ENCODE results near the gene TNNT3. TPM values are rescaled to one million over a fixed set of nuclear protein-coding genes. Genes with fewer than 3 reads are reported as not detected.

TNNT3 gene
- total RNA-seq, 8 experiments from 2014 or later: 0.11 to 25.9 (median 3.6) TPM; not detected in 3

- no CpG with 5 or more reads among the region's 18 CpGs for WGBS, 10 experiments
- Histone ChIP-seq H3K4me1 (replicated peaks in 1 of 2) (no peaks in the 10 kb centered on the region), H3K4me3 (no peak overlapping the region), H3K27ac (no peak overlapping the region)
- in situ Hi-C loops (cut with MboI; ENCODE audit: low pct_unique_long_range_greater_than_20kb in 2 of 9, low sequenced_read_pairs in 9 of 9, unreplicated experiment in 9 of 9): no loop called here
- ATAC-seq (replicated peaks in 6 of 8): peak in 5 of 8 experiments; percentile 71 to 90 (median 87)
Observed at GRCh38 chr11:1958367-1958766, 38.9 kb downstream of the TNNT3 start.

DNA sequence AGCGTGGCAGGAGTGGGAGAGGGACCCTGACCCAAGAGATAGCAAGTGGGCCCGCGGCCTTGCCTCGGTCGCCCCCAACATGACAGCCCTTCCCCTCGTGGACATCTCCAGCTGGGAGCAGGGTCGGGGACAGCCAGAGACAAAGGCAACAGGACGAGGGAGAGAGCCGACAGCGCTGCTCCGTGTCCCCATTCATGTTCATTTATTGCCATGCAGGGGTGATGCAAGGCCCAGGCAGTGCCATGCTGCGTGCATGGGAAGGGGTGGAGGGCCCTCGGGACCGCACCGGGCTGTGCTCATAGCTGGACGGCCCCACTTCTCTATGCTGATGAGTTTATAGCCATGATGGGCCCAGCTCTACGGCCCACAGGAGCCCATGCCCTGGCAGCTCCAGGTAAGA lies 40.3 kb downstream of the TNNT3 start:
- Histone ChIP-seq H3K27ac (no peak overlapping the region), H3K4me1 (replicated peaks in 1 of 2) (no peaks in the 10 kb centered on the region), H3K4me3 (no peak overlapping the region)
- no CpG with 5 or more reads among the region's 17 CpGs for WGBS, 10 experiments
- no peak for ATAC-seq (replicated peaks in 6 of 8)
- in situ Hi-C loops (cut with MboI; ENCODE audit: low pct_unique_long_range_greater_than_20kb in 2 of 9, low sequenced_read_pairs in 9 of 9, unreplicated experiment in 9 of 9): no loop called here

DNA sequence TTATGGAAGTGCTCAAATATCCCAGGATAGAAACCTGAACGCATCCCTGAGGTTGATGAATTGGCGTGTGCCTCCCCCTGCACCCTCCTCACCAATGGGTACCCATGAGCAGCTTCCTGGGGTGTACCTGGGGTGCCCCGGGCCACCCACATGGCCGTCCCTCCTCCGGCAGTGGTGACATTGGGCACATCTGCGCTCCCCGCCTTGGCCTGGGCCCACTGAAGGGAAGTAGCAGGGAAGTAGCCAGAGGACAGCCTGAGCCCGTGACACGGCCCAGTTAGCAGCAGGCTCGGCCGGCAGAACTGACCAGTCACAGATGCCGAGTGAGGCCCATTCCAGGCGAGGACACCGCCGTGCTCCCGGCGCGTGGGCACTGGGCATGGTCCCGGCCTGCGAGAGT lies 44.4 kb downstream of the TNNT3 start:
- WGBS, 10 experiments: no CpG with 5 or more reads among the region's 20 CpGs
- in situ Hi-C loops (cut with MboI; ENCODE audit: low pct_unique_long_range_greater_than_20kb in 2 of 9, low sequenced_read_pairs in 9 of 9, unreplicated experiment in 9 of 9): no loop called here
- Histone ChIP-seq H3K4me1 (replicated peaks in 1 of 2) (no peaks in the 10 kb centered on the region), H3K27ac (no peak overlapping the region), H3K4me3 (no peak overlapping the region)
- no peak for ATAC-seq (replicated peaks in 6 of 8)

GRCh38 chr11:1964348-1964747 lies 44.8 kb downstream of the TNNT3 start:
- WGBS, 10 experiments: no CpG with 5 or more reads among the region's 17 CpGs
- Histone ChIP-seq H3K4me1 (replicated peaks in 1 of 2) (no peaks in the 10 kb centered on the region), H3K27ac (no peak overlapping the region), H3K4me3 (no peak overlapping the region)
- in situ Hi-C loops (cut with MboI; ENCODE audit: low pct_unique_long_range_greater_than_20kb in 2 of 9, low sequenced_read_pairs in 9 of 9, unreplicated experiment in 9 of 9): no loop called here
- peak in 3 of 8 experiments; percentile 32 to 48 (median 33) for ATAC-seq (replicated peaks in 6 of 8)

- in situ Hi-C loops (cut with MboI; ENCODE audit: low pct_unique_long_range_greater_than_20kb in 2 of 9, low sequenced_read_pairs in 9 of 9, unreplicated experiment in 9 of 9): no loop called here
- Histone ChIP-seq H3K4me3 (no peak overlapping the region), H3K4me1 (replicated peaks in 1 of 2) (no peaks in the 10 kb centered on the region), H3K27ac (no peak overlapping the region)
- no CpG with 5 or more reads among the region's 20 CpGs for WGBS, 10 experiments
- ATAC-seq (replicated peaks in 6 of 8): no peak
Observed at GRCh38 chr11:1964955-1965354, 45.5 kb downstream of the TNNT3 start.

- no peak overlapping the region for H3K4me3 ChIP-seq
- no CpG with 5 or more reads among the region's 18 CpGs for WGBS, 10 experiments
- no peak overlapping the region for H3K27ac ChIP-seq
- no peak for ATAC-seq (replicated peaks in 6 of 8)
- in situ Hi-C loops (cut with MboI; ENCODE audit: low pct_unique_long_range_greater_than_20kb in 2 of 9, low sequenced_read_pairs in 9 of 9, unreplicated experiment in 9 of 9): no loop called here
- H3K4me1 ChIP-seq (replicated peaks in 1 of 2): no peaks in the 10 kb centered on the region
Observed at GRCh38 chr11:1966531-1966930, 47.0 kb downstream of the TNNT3 start.

GRCh38 chr11:1967641-1968225 lies 48.2 kb downstream of the TNNT3 start:
- no peaks in the 10 kb centered on the region for H3K4me1 ChIP-seq (replicated peaks in 1 of 2)
- no peak overlapping the region for H3K27ac ChIP-seq
- no peak overlapping the region for H3K4me3 ChIP-seq
- in situ Hi-C loops (cut with MboI; ENCODE audit: low pct_unique_long_range_greater_than_20kb in 2 of 9, low sequenced_read_pairs in 9 of 9, unreplicated experiment in 9 of 9): no loop called here
- no peak for ATAC-seq (replicated peaks in 6 of 8)
- no CpG with 5 or more reads among the region's 21 CpGs for WGBS, 10 experiments

GRCh38 chr11:1968454-1969002 lies 49.0 kb downstream of the TNNT3 start:
- ATAC-seq (replicated peaks in 6 of 8): peak; percentile 68 to 91 (median 72)
- Histone ChIP-seq H3K4me1 (replicated peaks in 1 of 2) (no peaks in the 10 kb centered on the region), H3K27ac (no peak overlapping the region), H3K4me3 (no peak overlapping the region)
- in situ Hi-C loops (cut with MboI; ENCODE audit: low pct_unique_long_range_greater_than_20kb in 2 of 9, low sequenced_read_pairs in 9 of 9, unreplicated experiment in 9 of 9): no loop called here
- no CpG with 5 or more reads among the region's 24 CpGs for WGBS, 10 experiments

- Histone ChIP-seq H3K4me3 (no peak overlapping the region), H3K4me1 (replicated peaks in 1 of 2) (no peaks in the 10 kb centered on the region), H3K27ac (no peak overlapping the region)
- WGBS, 10 experiments: no CpG with 5 or more reads among the region's 21 CpGs
- in situ Hi-C loops (cut with MboI; ENCODE audit: low pct_unique_long_range_greater_than_20kb in 2 of 9, low sequenced_read_pairs in 9 of 9, unreplicated experiment in 9 of 9): no loop called here
- peak; percentile 57 to 82 (median 76) for ATAC-seq (replicated peaks in 6 of 8)
Observed at GRCh38 chr11:1969035-1969434, 49.5 kb downstream of the TNNT3 start.

DNA sequence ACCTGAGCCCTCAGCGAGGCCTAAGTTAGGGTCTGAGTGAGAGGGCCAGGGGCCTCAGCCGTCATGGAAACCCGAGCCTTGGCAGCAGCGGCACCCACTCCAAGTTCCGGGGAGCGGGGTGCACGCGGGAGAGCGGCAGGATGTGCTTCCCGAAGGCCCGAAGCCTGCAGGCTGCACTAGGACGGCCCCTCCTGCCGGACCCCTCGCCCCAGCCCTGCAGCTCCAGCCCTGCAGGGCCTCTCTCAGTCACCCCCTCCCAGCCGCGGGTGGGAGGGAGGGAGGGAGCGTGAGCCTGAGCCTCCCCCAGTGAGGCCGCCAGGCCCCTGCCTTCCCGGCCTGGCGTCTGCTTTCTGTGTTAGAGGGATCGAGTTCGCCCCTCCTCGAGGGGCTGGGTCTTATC lies 50.3 kb downstream of the TNNT3 start:
- WGBS, 10 experiments: no CpG with 5 or more reads among the region's 23 CpGs
- in situ Hi-C loops (cut with MboI; ENCODE audit: low pct_unique_long_range_greater_than_20kb in 2 of 9, low sequenced_read_pairs in 9 of 9, unreplicated experiment in 9 of 9): no loop called here

DNA sequence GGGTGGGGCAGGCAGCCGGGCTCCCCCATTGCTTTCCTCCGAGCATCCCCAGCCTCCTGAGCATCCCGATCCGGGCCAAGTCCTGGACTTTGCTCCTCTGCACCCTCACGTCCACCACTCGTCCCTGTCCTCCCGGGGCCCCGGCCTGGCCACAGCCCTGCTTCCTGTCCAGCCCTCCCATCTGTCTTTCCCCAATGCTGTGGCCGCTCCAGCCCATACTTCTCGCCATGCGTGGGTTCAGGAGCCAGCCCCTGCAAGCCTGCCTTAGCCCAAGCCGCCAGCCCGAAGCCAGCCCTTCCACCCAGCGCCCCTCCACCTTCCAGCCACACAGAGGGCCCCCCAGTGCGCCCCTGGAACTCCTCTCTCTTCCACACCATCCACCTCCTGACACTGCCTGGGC lies 51.5 kb downstream of the TNNT3 start:
- ATAC-seq (replicated peaks in 6 of 8): no peak
- H3K27ac ChIP-seq: no peak overlapping the region
- in situ Hi-C loops (cut with MboI; ENCODE audit: low pct_unique_long_range_greater_than_20kb in 2 of 9, low sequenced_read_pairs in 9 of 9, unreplicated experiment in 9 of 9): no loop called here

More for the DNA sequence above, 50.3 kb downstream of the TNNT3 start:
- Histone ChIP-seq H3K27ac (no peak overlapping the region), H3K4me1 (replicated peaks in 1 of 2) (no peaks in the 10 kb centered on the region), H3K4me3 (no peak overlapping the region)
- ATAC-seq (replicated peaks in 6 of 8): peak in 6 of 8 experiments; percentile 2 to 63 (median 50)

DNA sequence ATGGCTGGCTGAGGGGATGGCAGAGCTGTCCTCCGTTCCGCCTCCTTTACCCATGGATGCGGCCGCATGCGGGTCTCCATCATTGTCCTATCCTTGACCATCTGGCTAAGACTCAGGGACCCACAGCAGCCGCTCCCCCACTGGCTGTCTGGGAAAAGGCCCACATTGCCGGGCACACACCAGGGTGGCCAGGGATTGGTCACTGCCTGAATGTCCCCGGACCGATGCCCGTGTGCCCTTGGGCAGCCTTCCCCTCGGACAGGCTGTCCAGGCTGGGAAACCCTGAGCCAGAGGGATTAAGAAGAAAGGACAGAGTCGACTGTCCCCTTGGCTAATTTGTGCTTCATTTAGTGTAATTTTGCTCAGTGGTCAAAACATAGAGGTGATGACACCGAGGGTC lies 55.7 kb downstream of the TNNT3 start:
- in situ Hi-C loops (cut with MboI; ENCODE audit: low pct_unique_long_range_greater_than_20kb in 2 of 9, low sequenced_read_pairs in 9 of 9, unreplicated experiment in 9 of 9): no loop called here
- Histone ChIP-seq H3K4me3 (no peak overlapping the region), H3K4me1 (replicated peaks in 1 of 2) (no peaks in the 10 kb centered on the region), H3K27ac (no peak overlapping the region)
- no CpG with 5 or more reads among the region's 13 CpGs for WGBS, 10 experiments
- ATAC-seq (replicated peaks in 6 of 8): no peak

More for the DNA sequence above, 51.5 kb downstream of the TNNT3 start:
- no peak overlapping the region for H3K4me3 ChIP-seq
- WGBS, 10 experiments: no CpG with 5 or more reads among the region's 15 CpGs
- H3K4me1 ChIP-seq (replicated peaks in 1 of 2): no peaks in the 10 kb centered on the region

- no CpG with 5 or more reads among the region's 26 CpGs for WGBS, 10 experiments
- Histone ChIP-seq H3K4me3 (no peak overlapping the region), H3K4me1 (replicated peaks in 1 of 2) (peaks cover 0 to 3% of the 10 kb centered on the region in 2 donors), H3K27ac (no peak overlapping the region)
- in situ Hi-C loops (cut with MboI; ENCODE audit: low pct_unique_long_range_greater_than_20kb in 2 of 9, low sequenced_read_pairs in 9 of 9, unreplicated experiment in 9 of 9): no loop called here
- peak in 7 of 8 experiments; percentile 21 to 95 (median 80) for ATAC-seq (replicated peaks in 6 of 8)
Observed at GRCh38 chr11:1978720-1979473, 59.4 kb downstream of the TNNT3 start.

DNA sequence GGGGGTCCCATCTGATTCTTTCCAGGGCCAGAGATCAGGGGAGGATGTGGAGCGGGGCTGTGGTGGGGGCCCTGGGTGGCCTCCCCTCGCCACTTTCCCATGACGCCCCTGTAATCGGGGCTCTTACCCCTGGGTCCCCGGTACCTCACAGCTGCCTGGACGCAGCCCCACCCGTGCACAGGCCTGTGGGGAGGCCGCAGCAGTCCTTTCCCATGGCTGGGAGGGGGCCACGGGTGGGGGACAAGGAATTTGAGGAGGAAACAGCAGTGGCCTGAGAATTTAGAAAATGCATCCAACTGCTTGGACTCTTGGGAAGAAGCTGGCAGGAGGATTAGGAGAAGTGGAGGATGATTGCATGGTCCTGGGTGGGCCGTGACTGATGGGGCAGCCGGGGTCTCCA lies 60.1 kb downstream of the TNNT3 start:
- no peak for ATAC-seq (replicated peaks in 6 of 8)
- Histone ChIP-seq H3K4me1 (replicated peaks in 1 of 2) (peaks cover 0 to 3% of the 10 kb centered on the region in 2 donors), H3K4me3 (no peak overlapping the region), H3K27ac (no peak overlapping the region)
- no CpG with 5 or more reads among the region's 11 CpGs for WGBS, 10 experiments
- in situ Hi-C loops (cut with MboI; ENCODE audit: low pct_unique_long_range_greater_than_20kb in 2 of 9, low sequenced_read_pairs in 9 of 9, unreplicated experiment in 9 of 9): no loop called here

Measured in motor neuron (in vitro differentiated cells).